Measurements from ENCODE around the gene TUBB8.
A peak's percentile ranks its signal among the peaks of the same experiment; 100 is the strongest.
"Not testable (repeated sequence)": the region's sequence is repeated elsewhere in the genome, so short reads cannot be mapped to it uniquely, and the experiment has no call there.

The TUBB8 gene

DNA sequence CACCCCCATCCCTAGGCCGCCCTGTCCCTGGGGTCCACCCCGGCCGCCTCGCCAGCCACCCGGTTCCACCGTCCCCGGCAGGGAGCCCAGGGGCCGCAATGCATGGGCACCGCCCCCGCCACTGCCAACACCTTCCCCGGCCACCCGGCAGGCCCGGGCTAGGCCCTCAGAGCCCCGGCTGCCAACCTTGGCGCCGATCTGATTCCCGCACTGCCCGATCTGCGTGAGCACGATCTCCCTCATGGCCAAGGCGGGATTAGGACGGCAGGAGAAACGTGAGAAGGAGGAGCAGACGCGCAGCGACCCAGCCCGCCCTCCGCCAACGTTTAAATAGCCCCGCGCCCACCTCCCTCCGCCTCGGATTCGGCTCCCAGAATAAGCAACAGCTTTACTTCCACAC is at the start of gene TUBB8:
Gene TUBB8 (minus strand): TSS at position 301 of the 400 bp plus-strand sequence. CDS start 58 bp downstream, at position 243.
- no peak for DNase-seq

DNA sequence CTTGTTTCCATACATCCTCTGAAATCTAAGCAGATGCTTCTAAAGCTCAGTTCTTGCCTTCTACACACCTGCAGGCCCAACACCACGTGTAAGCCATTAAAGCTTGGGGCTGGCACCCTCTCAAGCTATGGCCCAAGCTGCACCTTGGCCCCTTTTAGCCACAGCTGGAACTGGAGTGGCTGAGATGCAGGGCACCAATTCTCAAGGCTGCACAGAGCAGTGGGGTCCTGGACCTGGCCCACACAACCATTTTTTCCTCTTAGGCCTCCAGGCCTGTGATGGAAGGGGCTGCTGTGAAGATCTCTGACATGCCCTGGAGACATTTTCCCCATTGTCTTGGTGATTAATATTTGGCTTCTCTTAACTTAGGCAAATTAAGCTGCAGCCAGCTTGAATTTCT is 47.4 kb upstream of the TUBB8 start:
- no peak for DNase-seq

DNA sequence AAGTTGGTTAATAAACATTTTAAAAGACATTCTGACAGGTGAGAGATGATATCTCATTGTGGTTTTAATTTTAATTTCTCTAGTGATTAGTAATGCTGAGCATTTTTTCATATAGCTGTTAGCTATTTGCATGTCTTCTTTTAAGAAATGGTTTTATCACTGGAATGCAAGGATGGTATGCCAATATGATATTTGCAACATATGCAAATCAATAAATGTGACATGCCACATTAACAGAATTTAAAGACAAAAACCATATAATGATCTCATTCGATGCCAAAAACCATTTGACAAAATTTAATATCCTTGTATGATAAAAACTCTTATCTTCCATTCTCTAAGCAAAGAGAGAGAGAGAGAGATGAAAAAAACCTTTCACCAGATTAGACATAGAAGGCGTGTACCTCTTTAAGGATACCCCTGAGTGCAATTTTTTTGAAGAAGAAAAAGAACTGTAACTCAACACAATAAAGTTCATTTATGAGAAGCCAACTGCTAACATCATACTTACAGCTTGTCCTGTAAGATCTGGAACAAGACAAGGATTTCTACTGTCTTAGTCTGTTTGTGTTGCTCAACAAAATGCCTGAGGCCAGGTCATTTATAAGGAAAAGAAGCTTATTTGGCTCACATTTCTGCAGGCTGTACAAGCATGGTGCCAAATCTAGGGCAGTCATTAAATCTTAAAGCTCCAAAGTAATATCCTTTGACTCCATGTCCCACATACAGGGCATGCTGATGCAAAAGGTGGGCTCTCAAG is 46.4 kb upstream of the TUBB8 start:
- no peak for DNase-seq

DNA sequence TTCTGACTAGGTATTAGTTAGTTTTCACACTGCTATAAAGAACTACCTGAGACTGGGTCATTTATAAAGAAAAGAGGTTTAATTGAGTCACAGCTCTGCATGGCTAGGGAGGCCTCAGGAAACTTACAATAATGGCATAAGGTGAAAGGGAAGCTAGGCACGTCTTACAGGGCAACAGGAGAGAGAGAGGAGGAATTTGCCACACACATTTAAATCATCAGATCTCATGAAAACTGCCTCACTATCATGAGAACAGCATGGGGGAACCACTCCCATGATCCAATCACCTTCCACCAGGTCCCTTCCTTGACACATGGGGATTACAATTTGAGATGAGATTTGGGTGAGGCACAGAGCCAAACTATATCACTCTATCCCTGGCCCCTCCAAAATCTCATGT is 45.5 kb upstream of the TUBB8 start:
- DNase-seq = no peak

DNA sequence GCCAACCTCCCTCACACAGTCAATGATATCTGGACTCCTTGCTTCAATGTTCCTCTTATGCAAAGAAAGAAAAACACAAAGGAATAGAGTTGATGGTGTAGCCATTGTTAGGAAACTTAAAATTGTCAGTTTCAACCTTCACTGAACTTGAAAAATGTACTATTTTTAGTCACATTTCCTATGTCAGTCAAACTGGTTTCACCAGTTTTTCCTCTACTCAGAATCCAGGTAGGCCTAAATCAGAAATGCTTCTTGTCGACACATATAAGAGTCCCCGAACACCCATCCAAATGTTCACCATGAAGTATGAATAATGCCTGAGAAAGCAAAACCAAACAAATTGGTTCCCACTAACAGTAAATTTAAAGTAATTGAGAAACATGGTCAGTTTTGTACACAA is 43.8 kb upstream of the TUBB8 start:
- no peak for DNase-seq

DNA sequence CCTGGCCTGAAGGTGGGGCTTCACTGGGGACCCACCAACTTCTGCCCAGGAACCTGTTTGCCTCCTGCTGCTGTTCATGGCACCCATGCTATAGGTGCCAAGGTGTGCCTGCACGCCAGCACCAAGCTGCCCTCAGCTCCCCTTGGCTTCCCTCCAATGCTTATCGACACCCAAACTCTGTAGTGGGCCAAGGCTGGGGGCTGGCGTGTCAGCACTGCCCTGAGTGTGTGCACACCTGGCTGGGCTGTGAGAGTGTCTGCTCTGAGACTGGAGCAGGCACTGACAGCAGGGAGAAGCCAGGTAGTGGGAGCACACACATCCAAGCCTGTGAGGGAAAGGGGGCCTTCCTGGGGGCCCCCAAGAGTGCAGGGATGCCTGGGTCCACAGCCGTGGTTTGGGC is 43.1 kb upstream of the TUBB8 start:
- no peak for DNase-seq

DNA sequence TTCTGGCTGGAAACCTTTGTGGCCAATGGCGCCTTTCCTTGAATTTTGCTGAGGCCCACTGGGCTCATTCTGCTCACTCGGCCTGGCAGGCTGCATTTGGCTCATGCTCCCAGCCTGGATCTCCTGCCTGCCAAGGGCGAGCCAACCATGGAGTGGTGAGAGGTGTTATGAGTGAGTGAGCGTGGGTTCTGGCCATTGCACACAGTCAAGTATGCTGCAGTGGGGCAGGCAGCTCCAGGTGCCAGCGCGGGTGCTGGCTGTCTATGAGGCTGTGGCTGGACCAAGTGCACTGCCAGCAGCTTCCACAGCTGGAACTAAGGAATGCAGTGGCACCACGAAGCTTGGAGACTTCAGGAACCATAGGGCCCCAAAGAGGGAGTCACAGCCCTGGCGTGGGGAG is 42.2 kb upstream of the TUBB8 start:
- no peak for DNase-seq

DNA sequence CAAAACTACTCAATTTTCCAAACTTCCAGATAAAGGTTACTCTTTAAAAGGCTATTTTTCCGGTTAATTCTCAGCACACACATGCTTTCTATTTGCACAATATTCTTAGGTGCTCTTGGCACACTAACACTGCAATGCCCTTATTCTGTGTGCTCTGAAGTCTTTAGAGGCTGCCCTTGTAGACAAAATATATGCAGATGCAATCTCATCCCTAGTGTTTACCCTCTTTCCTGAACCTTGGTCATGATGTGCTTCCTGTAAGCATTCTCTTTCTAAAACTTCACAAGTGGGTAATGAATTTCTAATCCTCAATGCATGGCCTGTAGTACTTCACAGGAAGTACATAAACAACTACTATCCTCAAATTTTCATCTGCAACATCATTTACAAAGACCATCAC is 41.1 kb upstream of the TUBB8 start:
- DNase-seq = no peak

DNA sequence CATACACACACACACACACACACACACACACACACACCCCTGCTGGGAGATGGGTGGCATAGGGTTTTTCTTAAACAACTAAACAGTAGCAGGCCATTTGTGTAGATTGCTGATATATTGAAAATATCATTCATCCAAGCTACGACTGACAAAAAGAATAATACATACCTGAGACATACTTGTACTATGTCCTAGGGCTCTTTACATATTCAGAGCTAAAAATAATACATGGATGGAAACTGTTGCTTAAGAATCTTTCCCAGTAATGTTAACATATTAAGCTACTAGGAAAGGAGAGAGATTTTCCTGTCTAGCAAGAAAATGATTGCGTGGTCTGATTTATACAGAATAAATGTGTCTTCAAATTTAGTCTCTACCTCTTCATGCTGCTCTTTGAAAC is 40.2 kb upstream of the TUBB8 start:
- DNase-seq = no peak

DNA sequence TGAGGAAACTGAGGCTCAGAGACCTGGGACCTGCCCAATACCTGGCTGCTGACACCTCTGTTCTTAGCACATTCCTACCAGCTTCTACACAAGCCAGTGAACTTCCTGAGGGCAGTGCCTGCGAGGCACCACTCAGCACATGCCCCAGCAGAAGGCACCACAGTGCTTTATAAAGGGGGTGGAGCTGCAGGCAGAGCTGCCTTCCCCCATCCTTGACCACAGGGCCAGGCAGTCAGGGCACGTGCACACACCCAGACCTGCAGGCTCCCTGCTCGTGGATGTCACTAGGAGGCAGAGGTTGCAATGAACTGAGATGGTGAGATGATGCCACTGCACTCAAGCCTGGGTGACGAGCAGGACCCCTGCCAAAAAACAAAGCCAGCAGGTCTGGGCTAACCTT is 39.2 kb upstream of the TUBB8 start:
- DNase-seq = no peak

DNA sequence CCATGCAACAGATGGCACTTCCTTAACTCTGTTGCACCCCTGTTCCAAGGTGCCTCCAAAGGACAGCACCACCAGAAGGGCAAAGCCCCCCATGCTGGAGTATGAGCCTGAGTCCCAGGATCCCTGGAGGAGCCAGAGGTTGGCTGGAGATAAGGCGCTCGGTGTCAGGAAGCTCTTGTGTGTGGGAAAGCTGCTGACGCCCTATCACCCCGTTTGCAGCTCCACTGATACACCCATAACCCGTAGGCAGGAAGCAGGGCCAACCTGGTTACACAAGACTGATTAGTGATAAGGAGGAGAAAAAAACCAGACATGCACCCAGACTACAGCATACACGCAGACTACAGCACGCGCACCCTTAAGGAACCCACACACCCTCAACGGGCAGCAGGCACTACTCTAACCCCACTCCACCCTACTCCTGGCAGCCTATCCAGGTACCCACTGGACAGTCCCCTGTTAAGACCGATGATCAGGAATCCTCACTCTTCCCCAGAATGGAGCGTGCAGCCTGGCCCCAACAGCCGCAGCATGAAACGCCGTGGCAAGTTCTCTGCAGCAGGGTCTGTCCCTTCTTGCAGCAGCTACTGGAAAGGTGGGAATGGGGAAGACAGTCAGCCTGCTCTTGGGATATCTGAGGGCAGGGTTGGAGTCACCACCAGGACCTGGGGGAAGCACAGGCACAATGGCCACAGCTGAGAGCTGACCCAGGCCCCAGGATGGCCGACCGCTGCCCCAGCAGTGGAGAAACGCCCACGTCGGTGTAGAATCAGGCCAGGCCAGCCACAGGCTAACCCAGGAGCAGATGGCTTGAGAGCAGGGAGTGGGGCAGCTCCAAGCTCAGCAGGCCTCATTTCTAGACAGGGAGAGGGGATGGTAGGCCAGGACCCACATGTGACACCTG is 38.3 kb upstream of the TUBB8 start:
- no peak for DNase-seq

DNA sequence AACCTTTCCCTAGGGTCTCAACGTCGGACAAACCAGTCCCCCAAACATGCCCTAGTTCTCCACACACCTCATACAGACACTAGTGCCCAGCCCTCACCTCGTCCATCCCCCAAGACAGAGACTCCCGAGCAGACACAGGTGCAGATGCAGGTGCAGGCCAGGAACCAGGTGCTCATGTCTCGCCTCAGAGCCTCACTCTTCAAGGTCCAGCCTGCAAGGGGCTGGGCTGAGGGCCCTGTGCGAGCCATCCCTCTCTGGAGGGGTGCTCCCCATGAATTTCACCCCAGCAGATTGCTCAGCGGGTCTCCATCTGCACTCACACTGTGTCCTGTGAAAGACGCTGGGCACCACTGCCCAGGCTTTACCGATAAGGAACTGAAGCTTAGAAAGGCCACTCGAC is 36.9 kb upstream of the TUBB8 start:
- DNase-seq = no peak

DNA sequence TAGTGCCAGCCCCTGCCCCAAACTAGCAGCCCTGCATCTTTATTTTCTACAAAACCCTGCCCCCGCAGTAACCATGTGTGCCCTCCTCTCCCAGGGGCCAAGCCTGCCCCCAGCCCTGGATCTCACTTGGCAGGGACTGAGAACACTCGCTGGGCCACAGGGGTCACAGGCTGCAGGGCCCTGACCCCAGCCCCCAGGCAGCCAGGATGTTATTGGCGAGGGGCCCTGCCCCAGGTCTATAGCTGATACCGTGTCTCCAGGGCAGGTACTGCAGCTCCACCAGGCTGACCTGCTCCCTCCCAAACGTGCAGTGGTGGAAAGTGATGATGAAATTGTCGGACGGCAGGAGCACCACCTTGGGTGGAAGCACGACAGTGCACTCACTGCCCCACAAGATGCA is 35.9 kb upstream of the TUBB8 start:
- no peak for DNase-seq

DNA sequence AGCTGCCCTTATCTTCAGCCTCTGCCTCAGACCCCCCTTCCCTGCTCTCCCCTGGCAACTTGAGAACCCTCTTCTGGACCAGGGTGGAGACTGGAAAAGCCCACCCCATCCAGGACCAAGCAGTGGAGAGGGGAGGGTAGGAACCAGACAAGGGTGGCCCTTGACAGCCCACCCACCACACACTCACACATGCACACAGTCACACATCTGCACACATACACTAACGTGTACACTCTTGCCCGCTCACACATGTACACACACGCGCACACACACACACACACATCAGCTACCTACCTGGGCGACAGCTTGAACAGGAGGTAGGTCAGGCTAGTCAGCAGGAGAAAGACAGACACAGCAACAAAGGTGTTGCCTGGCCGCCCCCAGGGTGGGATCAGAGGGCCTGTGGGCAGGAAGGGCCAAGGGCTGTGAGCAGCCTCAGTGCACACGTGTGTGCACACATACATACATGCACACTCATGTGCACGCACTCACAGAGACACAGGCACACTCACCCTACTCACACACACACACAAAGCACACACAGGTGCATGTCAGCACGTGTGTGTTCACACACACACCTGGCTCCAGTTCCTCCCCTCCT is 34.9 kb upstream of the TUBB8 start:
- DNase-seq = no peak

DNA sequence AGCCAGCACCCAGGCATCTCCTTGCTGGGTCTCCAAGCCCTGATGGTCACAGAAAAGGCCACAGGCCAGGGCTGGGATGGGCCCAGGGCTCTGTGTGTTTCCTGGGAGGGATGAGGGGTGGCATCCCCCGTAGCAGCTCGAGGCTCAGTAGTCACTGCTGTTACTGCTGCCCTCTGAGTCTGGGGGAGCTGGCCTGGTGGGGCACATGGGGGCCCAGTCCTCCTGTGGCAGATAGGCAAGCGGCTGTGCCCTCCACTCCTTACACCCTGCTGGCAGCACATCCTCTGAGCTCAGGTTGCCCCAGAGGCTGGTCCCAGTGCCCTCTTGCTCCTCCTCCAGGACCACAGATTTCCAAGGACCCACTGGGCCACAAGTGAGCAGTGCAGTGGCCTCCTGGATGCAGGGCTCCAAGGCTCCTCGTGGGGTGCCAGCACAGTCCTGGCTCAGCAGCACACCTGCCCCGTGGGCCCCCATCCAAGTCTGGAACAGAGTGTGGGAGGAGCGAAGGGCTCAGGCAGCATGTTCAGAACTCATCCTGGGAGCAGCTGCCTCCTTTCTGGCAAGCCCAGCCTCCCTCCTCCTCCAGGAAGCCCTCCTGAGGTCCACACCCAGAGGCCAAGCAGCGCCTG is 31.5 kb upstream of the TUBB8 start:
- no peak for DNase-seq

DNA sequence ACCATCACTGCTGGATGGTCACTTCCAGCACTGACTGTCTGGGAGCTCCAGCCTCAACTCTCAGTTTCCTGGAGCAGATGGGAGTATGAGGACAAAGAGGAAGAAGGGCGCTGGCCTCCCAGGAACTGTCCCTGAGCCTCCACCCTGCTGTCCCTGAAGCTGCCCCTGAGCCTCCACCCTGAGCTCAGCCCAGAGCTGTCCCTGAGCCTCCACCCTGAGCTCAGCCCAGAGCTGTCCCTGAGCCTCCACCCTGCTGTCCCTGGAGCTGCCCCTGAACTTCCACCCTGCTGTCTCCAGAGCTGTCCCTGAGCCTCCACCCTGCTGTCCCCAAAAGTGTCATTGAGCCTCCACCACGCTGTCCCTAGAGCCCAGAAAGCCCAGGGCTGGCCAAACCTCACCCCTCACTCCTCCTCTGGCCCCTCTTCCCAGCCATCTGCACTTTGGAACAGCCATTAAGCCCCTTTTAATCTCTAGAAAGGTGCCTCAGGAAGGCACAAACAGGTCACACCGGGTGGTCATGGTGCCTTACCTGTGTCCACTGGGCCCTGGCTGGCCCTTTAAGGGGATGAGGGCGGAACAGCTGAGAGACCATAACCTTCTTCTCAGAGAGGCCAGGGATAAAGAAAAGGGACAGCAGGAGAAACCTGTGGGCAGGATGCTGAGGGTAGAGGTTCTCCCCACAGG is 30.6 kb upstream of the TUBB8 start:
- DNase-seq = no peak

DNA sequence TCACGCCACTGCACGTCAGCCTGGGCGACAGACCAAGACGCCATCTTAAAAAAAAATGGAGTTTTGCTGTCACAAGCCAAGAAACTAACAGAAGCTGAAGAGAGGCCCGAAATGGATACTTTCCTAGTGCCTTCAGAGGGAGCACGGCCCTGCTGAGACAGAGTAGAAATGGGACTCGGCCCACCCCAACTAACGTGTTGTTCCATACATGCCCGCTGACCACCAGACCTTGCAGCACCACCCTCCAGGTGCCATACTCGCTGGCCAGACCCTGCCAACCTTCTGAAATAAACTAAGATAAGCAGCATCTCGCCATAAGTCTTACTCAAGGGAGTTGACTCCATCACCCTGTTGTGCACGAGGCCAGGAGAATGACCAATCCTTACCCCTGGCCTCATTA is 29.5 kb upstream of the TUBB8 start:
- DNase-seq = no peak

DNA sequence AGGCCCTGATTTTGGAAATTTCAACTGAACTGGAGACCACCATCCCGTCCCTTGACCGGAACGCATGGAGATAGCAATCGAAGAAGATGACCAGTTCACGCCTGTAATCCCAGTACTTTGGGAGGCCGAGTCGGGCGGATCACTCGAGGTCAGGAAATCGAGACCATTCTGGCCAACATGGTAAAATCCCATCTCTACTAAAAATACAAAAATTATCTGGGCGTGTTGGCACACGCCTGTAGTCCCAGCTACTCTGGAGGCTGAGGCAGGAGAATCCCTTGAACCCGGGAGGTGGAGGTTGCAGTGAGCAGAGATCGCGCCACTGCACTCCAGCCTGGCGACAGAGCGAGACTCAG is 25.1 kb upstream of the TUBB8 start:
- not testable (repeated sequence) for DNase-seq

DNA sequence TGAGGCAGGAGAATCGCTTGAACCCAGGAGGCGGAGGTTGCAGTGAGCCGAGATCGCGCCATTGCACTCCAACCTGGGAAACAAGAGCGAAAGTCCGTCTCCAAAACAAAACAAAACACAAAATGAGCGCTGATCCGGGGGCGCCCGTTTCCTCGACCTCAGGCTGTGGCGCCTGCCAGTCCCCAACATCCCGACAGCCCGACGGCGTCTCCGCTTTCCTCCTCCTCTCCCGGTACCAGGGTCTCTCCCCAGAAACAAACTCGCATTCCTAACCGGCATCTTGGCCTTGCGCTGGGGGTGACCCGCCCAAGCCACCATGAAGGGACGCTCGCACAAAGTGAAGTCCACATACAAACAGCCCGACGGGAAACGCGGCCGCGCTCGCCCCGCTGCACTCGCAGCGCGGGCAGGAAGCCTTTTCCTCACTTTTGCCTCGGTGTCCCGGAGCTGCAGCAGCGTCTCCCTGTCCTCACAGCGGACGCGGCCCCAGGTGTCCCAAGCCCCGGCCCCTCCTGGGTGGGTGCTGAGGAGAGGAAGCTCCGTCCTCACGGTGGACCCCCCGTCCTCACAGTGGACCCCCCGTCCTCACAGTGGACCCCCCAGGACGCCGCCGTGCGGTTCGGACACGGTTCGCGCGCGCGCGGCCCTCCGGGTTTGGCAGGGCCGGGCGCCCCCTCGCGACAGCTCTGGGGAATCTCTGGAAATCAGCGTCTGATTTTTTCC is 24.6 kb upstream of the TUBB8 start:
- DNase-seq = peak; percentile 50

DNA sequence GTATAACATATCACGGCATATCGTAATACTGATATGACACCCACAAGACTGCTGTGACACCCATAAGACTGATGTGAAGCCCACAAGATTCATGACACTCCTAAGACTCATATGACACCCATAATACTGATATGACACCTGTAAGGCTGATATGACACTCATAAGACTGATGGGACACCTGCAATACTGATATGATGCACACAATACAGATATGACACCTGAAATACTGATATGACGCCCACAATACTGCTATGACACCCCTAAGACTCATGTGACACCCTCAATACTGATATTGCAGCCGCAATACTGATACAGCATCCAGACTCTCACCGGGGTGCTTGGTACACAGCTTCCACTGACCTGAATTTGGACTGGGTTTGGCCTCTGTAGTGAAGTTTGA is 19.1 kb upstream of the TUBB8 start:
- not testable (repeated sequence) for DNase-seq

DNA sequence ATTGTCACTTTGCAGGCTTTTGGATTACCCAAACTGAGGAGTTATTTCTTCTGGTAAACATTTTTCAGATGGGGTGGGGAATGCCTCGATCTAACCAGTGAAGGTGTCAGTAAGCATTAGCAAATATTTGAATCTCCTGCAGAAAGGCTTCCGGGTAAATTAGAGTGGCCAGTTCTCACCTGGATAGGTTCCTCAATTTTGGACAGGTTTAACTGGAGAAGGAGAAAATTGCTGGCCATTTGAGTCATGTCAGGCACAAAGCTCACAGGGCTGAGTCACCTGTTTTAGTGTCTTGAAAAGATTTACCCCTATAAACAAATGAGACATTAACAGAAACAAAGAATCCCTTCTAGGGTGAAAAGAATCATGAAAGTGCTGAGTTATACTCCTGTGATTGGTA is 830 bp upstream of the TUBB8 start:
- not testable (repeated sequence) for DNase-seq

DNA sequence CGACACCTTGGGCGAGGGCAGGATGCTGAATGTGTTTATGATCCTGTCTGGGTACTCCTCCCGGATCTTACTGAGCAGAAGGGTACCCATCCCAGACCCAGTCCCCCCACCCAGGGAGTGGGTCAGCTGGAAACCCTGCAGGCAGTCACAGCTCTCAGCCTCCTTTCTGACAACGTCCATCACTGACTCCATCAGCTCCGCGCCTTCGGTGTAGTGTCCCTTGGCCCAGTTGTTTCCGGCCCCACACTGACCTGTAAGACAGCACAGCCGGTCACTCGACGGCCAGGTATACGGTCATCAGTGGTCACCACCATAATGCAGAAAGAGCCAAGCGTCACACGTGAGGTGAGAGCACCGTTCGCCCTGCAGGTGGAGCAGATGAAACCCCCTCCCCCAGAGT is 1.2 kb downstream of the TUBB8 start:
- not testable (repeated sequence) for DNase-seq
